CD14-positive monocyte (primary cell): ENCODE measurements around the gene SIK2. TPM values are rescaled to one million over a fixed set of nuclear protein-coding genes. Genes with fewer than 3 reads are reported as not detected.
"Not testable (repeated sequence)": the region's sequence is repeated elsewhere in the genome, so short reads cannot be mapped to it uniquely, and the experiment has no call there.

ENCODE experiments used
- DNase-seq, 3 donors: peaks; one replicate each; pipeline ENCODE4 v3.0.0-alpha.2; 2011 to 2022
- H2AFZ ChIP-seq: 2 replicates; pipeline ENCODE4 v1.6.0; 2012; ENCODE audit warnings: mild to moderate bottlenecking, low read depth, low read length, inconsistent platforms; ENCODE audit not compliant: insufficient read depth, poor library complexity, severe bottlenecking
- H3K27ac ChIP-seq, 2 donors: 1 replicate in 1 of 2; 2 replicates in 1 of 2; pipeline ENCODE4 v1.5.1; 2012 to 2013; ENCODE audit warnings: low read length in 2 of 2, control low read depth in 1 of 2, inconsistent platforms in 1 of 2, low read depth in 1 of 2, mild to moderate bottlenecking in 1 of 2
- H3K27me3 ChIP-seq, 2 donors: one replicate each; pipeline versions ENCODE4 v1.6.0 to v1.6.1; 2011 to 2013; ENCODE audit warnings: low read length in 2 of 2; ENCODE audit not compliant: control insufficient read depth in 2 of 2, insufficient read depth in 2 of 2
- H3K36me3 ChIP-seq, 2 donors: replicated peaks in 1 of 2; 1 replicate in 1 of 2; 2 replicates in 1 of 2; pipeline versions ENCODE4 v1.5.1 to v1.6.1; 2012 to 2013; ENCODE audit warnings: low read length in 2 of 2, control low read depth in 1 of 2, inconsistent platforms in 1 of 2, mild to moderate bottlenecking in 1 of 2; ENCODE audit not compliant: insufficient read depth in 2 of 2, control insufficient read depth in 1 of 2
- H3K4me1 ChIP-seq, 2 donors: 1 replicate in 1 of 2; 2 replicates in 1 of 2; pipeline versions ENCODE4 v1.5.1 to v1.6.1; 2012 to 2013; ENCODE audit warnings: low read length in 2 of 2, control low read depth in 1 of 2, inconsistent platforms in 1 of 2, mild to moderate bottlenecking in 1 of 2, moderate library complexity in 1 of 2; ENCODE audit not compliant: insufficient read depth in 2 of 2, control insufficient read depth in 1 of 2
- H3K4me2 ChIP-seq: replicated peaks from 2 replicates; pipeline ENCODE3; 2012; ENCODE audit warnings: low read length, moderate library complexity, mild to moderate bottlenecking; ENCODE audit not compliant: poor library complexity, severe bottlenecking; ENCODE audit errors: extremely low read depth
- H3K4me3 ChIP-seq, 3 experiments: fragments of 200-600 bp in 1 of 3; sonication (generic) in 1 of 3; replicated peaks in 1 of 3; 1 replicate in 2 of 3; 2 replicates in 1 of 3; pipeline ENCODE4 v1.5.1; 2011 to 2013; ENCODE audit warnings: low read length in 3 of 3, mild to moderate bottlenecking in 3 of 3, control low read depth in 2 of 3, low read depth in 2 of 3, inconsistent platforms in 1 of 3, moderate library complexity in 1 of 3
- H3K79me2 ChIP-seq: 2 replicates; pipeline ENCODE4 v1.6.0; 2012; ENCODE audit warnings: mild to moderate bottlenecking, control low read depth, inconsistent platforms, low read length, moderate library complexity; ENCODE audit not compliant: insufficient read depth
- H3K9ac ChIP-seq: 2 replicates; pipeline ENCODE4 v1.6.0; 2017; ENCODE audit warnings: low read length, mild to moderate bottlenecking; ENCODE audit not compliant: insufficient read depth, poor library complexity, severe bottlenecking
- H3K9me3 ChIP-seq, 2 donors: replicated peaks in 1 of 2; 1 replicate in 1 of 2; 2 replicates in 1 of 2; pipeline versions ENCODE4 v1.5.1 to v1.6.1; 2012 to 2013; ENCODE audit warnings: low read length in 2 of 2, control low read depth in 1 of 2; ENCODE audit not compliant: control insufficient read depth in 1 of 2, insufficient read depth in 1 of 2
- H4K20me1 ChIP-seq: 2 replicates; pipeline ENCODE4 v1.6.0; 2012; ENCODE audit warnings: mild to moderate bottlenecking, low read length, control low read depth, moderate library complexity; ENCODE audit not compliant: insufficient read depth
- H3K27ac Mint-ChIP-seq, 7 donors: one replicate each; pipeline ENCODE4 v1.8.0; 2020; ENCODE audit warnings: mild to moderate bottlenecking in 7 of 7, mixed read lengths in 7 of 7, moderate library complexity in 6 of 7, inconsistent platforms in 2 of 7
- H3K27me3 Mint-ChIP-seq, 3 donors: one replicate each; pipeline ENCODE4 v1.8.0; 2021 to 2022; ENCODE audit warnings: low read depth in 3 of 3, mild to moderate bottlenecking in 3 of 3, mixed read lengths in 3 of 3, moderate library complexity in 3 of 3, inconsistent platforms in 1 of 3
- H3K36me3 Mint-ChIP-seq, 2 donors: one replicate each; pipeline ENCODE4 v1.8.0; 2020; ENCODE audit warnings: mixed read lengths in 2 of 2, inconsistent platforms in 1 of 2, mild to moderate bottlenecking in 1 of 2
- H3K4me1 Mint-ChIP-seq: one replicate; pipeline ENCODE4 v1.8.0; 2020; ENCODE audit warnings: mild to moderate bottlenecking, mixed read lengths
- H3K4me3 Mint-ChIP-seq, 2 donors: one replicate each; pipeline ENCODE4 v1.8.0; 2020; ENCODE audit warnings: mild to moderate bottlenecking in 2 of 2, mixed read lengths in 2 of 2, moderate library complexity in 1 of 2
- H3K9me3 Mint-ChIP-seq, 7 donors: one replicate each; pipeline ENCODE4 v1.8.0; 2020 to 2022; ENCODE audit warnings: mixed read lengths in 7 of 7, mild to moderate bottlenecking in 6 of 7, moderate library complexity in 6 of 7, inconsistent platforms in 2 of 7
- WGBS: methylation state at CpG from one replicate; pipeline ENCODE4 v1.1.5; 2013; ENCODE audit warnings: missing lambda C conversion rate; ENCODE audit not compliant: insufficient coverage; 5-methylcytosine and 5-hydroxymethylcytosine counted together
- intact Hi-C, 2 donors: fragments of 100-400 bp; cut with micrococcal nuclease; formaldehyde crosslinking; loops; one replicate each; pipeline versions ENCODE4 v1.15.0 to v1.15.1; 2023
- polyA plus RNA-seq, 3 donors: library from polyadenylated mRNA; depleted of rRNA in 1 of 3; unstranded in 2 of 3; stranded (reverse) in 1 of 3; fragments of 300-500 nt in 2 of 3; fragments of >200 nt in 1 of 3; fragmentation: Illumina TruSeq in 2 of 3; gene quantifications; 1 replicate in 2 of 3; 2 replicates in 1 of 3; pipeline ENCODE4 v1.2.3, GENCODE V29; 2012 to 2021
- TF ChIP-seq, protein P1 (sequence below): fragments of 200-600 bp; IDR thresholded peaks from one replicate; pipeline ENCODE4 v1.8.0; 2022; ENCODE audit warnings: antibody characterized with exemption, mild to moderate bottlenecking

Gene SIK2
- polyA plus RNA-seq, 3 donors = 0.16 to 8.8 (median 0.23) TPM

DNA sequence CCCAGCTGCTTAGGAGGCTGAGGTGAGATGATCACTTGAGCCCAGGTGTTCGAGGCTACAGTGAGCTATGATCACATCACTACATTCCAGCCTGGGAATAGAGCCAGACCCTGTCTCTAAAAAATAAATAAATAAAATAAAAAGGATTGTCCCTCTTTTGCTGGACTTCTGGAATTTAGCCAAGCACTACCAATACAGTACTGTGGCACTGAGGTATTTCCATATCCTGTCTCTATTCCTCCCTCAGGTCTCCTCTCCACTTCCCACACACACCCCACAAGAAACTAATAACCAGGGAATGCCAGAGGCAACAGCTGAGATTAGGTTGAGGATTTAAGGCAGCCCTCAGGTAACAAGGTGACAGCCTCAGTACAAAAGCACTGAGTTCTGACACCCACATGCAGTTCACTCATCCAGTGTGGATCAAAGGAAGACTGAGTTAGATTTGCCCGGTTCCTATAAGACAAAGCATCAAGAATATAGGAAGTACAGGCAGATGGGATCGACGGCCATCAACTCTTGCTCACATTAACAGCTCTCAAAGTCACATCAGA is 168.4 kb downstream of the SIK2 start:
- Histone ChIP-seq H3K27me3 (no peaks in the 10 kb centered on the region), H3K9ac (no peak overlapping the region), H3K4me2 (no peak overlapping the region), H3K4me1 (peaks cover 8 to 12% of the 10 kb centered on the region in 2 donors), H3K27ac (no peak overlapping the region), H4K20me1 (no peaks in the 10 kb centered on the region), H3K79me2 (peaks cover 4% of the 10 kb centered on the region), H2AFZ (no peak overlapping the region), H3K9me3 (no peaks in the 10 kb centered on the region), H3K4me3 (no peak overlapping the region), H3K36me3 (no peaks in the 10 kb centered on the region)
- intact Hi-C loops = loop anchor here in 1 of 2 donors (10.0 kb wide), 1 partner anchor 74 kb away; no protein-coding TSS in a partner anchor
- H3K9me3 Mint-ChIP-seq = no peaks in the 10 kb centered on the region
- H3K4me1 Mint-ChIP-seq = peaks cover 9% of the 10 kb centered on the region
- no peaks in the 10 kb centered on the region for H3K36me3 Mint-ChIP-seq
- H3K4me3 Mint-ChIP-seq = no peak overlapping the region
- H3K27ac Mint-ChIP-seq = no peak overlapping the region
- TF ChIP-seq, protein P1, sequence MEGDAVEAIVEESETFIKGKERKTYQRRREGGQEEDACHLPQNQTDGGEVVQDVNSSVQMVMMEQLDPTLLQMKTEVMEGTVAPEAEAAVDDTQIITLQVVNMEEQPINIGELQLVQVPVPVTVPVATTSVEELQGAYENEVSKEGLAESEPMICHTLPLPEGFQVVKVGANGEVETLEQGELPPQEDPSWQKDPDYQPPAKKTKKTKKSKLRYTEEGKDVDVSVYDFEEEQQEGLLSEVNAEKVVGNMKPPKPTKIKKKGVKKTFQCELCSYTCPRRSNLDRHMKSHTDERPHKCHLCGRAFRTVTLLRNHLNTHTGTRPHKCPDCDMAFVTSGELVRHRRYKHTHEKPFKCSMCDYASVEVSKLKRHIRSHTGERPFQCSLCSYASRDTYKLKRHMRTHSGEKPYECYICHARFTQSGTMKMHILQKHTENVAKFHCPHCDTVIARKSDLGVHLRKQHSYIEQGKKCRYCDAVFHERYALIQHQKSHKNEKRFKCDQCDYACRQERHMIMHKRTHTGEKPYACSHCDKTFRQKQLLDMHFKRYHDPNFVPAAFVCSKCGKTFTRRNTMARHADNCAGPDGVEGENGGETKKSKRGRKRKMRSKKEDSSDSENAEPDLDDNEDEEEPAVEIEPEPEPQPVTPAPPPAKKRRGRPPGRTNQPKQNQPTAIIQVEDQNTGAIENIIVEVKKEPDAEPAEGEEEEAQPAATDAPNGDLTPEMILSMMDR = no peak
- DNase-seq = no peak
- WGBS = 84% methylated on average over 3 of the region's 4 CpGs
- peaks cover 0 to 7% (median 4%) of the 10 kb centered on the region in 3 donors for H3K27me3 Mint-ChIP-seq

DNA sequence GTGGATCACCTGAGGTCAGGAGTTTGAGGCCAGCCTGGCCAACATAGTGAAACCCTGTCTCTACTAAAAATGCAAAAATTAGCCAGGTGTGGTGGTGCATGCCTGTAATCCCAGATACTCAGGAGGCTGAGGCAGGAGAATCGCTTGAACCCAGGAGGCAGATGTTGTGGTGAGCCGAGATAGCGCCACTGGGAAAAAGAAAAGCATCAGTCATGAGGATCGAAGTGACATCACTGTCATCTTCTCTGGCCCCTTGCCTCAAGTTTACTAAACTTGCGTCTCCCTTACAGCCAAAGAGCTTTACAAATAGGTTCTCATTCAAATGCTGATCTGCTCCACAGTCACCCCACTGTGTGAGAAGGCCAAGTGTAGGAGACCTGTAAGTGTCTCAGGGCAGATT is 169.0 kb downstream of the SIK2 start:
- H2AFZ ChIP-seq, H3K9me3 ChIP-seq, H3K4me2 ChIP-seq, H3K9me3 Mint-ChIP-seq, H3K4me1 ChIP-seq, H4K20me1 ChIP-seq, H3K79me2 ChIP-seq, H3K27me3 Mint-ChIP-seq, H3K4me3 Mint-ChIP-seq, H3K27ac ChIP-seq, H3K4me3 ChIP-seq, H3K4me1 Mint-ChIP-seq, DNase-seq, H3K9ac ChIP-seq, H3K36me3 ChIP-seq, H3K36me3 Mint-ChIP-seq, H3K27me3 ChIP-seq: not testable (repeated sequence)
- intact Hi-C loops = loop anchor here in 1 of 2 donors (10.0 kb wide), 1 partner anchor 74 kb away; no protein-coding TSS in a partner anchor
- 93% methylated on average over 4 of the region's 5 CpGs for WGBS
- H3K27ac Mint-ChIP-seq = peak overlapping the region in 1 of 7 donors; percentile 42
